Left kidney (tissue), 2 donors: ENCODE measurements around the gene SGF29. TPM values are rescaled to one million over a fixed set of nuclear protein-coding genes. Genes with fewer than 3 reads are reported as not detected.
"Not testable (repeated sequence)": the region's sequence is repeated elsewhere in the genome, so short reads cannot be mapped to it uniquely, and the experiment has no call there.

ENCODE experiments used
- DNase-seq: peaks from one replicate; pipeline ENCODE4 v3.0.0-alpha.2; 2013
- polyA plus RNA-seq: library from polyadenylated mRNA; unstranded; fragments of 120-200 nt; gene quantifications from one replicate; pipeline ENCODE4 v1.2.1, GENCODE V29; 2013; ENCODE audit not compliant: insufficient read length

The SGF29 gene
- polyA plus RNA-seq, 1 donor: 21.4 TPM

DNA sequence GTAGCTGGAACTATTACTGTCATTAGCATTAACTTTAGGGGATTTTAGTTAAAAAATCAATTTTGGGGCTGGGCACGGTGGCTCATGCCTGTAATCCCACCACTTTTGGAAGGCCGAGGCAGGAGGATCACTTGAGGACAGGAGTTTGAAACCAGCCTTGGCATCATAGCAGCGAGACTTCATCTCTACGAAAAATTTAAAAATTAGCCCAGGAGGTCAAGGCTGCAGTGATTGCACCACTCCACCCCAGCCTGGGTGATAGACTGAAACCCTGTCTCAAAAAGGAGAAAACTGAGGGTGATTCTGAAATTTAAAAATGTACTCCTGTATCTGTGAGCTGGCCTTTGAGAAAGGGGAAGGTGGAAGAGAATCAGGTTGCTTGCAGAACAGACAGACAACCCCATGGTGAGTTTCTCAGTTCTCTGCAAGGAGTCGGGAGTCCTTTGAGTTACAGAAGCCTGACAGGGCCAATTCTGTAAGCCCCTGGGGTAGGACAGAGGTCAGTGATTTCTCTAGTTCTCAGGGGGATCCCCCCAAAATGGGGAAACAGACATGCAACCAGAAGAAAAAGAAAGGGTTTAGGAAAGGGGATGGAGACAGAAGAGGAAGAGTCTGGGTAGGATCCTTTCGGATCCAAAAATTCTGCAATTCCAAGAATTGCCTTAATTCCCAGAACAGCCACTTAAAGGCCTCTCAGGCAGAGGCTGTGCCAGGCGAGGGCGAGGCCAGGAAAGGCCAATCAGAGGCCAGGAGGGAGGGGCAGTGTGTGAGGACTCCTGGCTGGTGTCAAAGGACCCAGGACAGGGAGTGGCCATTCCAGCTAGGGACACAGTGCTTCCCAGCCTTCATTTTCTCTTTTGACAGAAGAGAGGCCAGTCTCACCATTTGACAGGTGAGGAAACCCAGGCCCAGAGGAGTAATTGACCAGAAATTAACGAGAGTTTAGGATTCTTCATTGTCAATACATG, 21.7 kb upstream of the SGF29 start:
- DNase-seq: no peak

DNA sequence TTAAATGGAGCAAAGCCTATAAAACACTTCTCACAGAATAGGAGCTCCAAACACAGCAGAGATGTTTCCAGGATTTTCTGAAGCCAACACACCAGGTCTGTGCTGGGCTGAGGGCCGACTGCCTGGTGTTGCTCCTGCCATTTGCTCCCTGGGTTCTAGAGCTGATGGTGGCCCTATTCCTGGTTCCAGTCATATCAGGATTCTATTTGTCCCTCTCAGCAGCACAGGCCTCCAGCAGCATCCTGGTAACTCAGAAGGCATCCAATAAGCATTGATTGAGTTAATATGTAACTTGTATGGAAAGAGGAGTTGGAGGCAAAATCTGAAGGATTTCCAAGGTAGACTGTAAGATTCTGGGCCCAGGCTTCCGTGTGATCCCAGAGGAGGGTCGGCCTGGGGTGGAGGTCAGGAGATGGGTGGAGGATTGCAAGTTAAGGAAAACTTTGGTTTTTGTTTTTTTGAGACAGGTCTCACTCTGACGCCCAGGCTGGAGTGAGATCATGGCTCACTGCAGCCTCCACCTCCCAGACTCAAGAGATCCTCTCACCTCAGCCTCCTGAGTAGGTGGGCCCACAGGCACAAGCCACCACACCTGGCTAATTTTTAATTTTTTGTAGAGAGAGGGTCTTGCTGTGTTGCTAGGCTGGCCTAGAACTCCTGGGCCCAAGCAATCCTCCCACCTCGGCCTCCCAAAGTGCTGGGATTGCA, 20.6 kb upstream of the SGF29 start:
- no peak for DNase-seq

DNA sequence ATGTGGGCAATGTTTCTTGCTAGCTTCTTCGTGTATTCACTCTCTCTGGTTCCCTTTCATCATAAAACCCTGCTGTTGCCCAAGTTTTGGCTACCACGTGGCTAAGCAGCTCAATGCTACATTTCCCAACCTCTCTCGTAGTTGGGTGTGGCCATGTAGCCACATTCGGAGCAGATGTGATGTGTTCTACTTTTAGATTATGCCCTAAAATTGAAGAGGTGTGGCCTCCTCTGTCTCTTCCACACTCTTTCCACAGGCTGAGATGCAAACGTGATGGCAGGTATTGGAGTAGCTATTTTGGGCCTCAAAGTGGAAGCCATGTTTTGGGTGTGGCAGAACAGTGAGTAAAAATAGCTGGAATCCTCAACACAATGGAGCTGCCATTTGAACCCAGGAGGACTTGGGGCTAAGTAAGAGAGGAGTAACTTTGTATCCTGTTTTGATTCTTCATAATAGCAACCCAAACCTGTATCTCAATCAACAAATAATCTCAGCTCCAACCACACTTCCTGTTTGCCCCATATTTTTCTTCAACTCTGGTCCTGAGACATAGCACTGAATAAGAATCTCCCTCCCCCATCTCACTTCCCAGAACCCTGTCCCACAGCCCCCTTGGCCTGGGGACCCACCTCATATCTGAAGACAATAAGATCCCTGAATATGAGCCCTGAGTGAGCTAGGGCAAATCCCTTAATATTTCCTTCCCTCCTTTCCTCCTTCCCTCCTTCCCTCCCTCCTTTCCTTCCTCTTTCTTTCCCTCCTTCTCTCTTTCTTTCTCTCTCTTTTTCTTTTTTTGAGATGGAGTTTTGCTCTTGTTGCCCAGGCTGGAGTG, 19.0 kb upstream of the SGF29 start:
- no peak for DNase-seq

- no peak for DNase-seq
Observed at GRCh38 chr16:28537076-28537475, 16.6 kb upstream of the SGF29 start.

DNA sequence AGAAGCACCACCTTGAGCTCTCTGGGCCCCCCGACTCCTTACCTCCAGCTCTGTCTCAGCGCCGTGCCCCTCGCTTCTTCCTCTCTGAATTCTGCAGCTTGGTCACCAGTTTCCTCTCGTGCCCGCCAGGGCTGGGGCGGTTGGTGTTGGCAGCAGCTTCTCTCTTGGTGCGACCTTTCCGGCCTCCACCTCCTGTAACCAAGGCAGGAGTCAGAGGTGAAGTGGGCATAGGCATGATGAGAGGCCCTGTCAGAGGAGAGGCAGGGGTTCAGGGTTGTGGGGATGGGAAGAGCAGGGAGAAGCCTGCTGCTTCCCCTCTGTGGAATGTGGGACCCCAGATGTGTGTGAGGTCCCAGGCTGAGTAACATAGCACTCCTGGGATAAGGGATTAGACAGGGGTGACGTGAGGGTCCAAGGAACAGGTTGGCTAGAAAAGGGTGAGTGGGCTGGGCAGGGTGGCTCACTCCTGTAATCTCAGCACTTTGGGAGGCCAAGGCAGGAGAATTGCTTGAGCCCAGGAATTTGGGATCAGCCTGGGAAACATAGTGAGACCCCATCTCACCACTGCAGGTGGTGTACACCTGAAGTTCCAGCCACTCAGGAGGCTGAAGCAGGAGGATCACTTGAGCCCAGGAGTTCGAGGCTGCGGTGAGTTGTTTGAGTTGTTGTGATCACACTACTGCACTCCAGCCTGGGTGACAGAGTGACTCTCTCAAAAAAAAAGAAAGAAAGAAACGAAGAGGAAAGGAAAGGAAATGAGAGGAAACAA, 15.6 kb upstream of the SGF29 start:
- DNase-seq: no peak

GRCh38 chr16:28538733-28539596, 14.8 kb upstream of the SGF29 start, which contains the start of gene NUPR1:
NUPR1 (minus strand) TSS chr16:28538974; CDS start chr16:28538907, 67 bp downstream.
- peak; percentile 62 for DNase-seq

GRCh38 chr16:28540346-28540745, 13.4 kb upstream of the SGF29 start:
- no peak for DNase-seq

- no peak for DNase-seq
Observed at GRCh38 chr16:28542646-28543045, 11.1 kb upstream of the SGF29 start.

DNA sequence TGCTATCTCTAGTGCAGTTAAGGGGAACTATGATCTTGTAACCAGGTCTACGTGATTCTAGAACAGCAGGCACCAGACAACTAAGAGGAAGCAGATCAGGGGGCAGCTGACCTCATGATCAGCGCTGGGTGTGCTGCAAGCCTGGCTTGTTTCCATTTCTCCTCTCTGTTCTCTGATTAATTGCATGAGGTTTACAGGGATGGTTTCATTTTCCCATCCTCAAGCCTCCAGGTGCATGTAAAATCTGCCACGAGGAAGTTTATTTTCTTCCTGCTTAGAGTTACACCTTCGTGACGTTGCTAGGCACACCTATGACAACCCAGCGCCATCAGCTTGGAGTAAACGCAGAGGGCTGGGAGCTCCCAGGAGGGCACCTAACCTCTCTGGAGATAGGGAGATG, 10.6 kb upstream of the SGF29 start:
- no peak for DNase-seq

DNA sequence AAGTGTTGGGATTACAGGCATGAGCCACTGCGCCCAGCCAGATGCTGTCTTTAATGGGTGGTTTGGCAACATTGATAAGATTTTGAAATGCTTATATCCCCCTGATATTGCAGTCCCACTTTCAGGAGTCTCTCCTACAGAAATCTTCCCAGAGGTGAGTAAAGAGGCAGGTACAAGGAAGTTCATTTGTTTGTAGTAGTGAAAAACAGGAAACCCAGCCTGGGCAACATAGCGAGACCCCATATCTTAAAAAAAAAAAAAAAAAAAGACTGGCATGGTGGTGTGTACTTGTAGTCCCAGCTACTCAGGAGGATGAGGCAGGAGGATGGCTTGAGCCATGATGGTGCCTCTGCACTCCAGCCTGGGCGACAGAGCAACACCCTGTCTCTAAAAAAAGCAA, 8.7 kb upstream of the SGF29 start:
- DNase-seq: no peak

GRCh38 chr16:28545964-28546363, 7.8 kb upstream of the SGF29 start:
- DNase-seq: not testable (repeated sequence)

- no peak for DNase-seq
Observed at GRCh38 chr16:28546626-28547025, 7.1 kb upstream of the SGF29 start.

- DNase-seq: no peak
Observed at GRCh38 chr16:28548306-28548802, 5.4 kb upstream of the SGF29 start.

- DNase-seq: no peak
Observed at GRCh38 chr16:28549301-28549899, 4.3 kb upstream of the SGF29 start.

DNA sequence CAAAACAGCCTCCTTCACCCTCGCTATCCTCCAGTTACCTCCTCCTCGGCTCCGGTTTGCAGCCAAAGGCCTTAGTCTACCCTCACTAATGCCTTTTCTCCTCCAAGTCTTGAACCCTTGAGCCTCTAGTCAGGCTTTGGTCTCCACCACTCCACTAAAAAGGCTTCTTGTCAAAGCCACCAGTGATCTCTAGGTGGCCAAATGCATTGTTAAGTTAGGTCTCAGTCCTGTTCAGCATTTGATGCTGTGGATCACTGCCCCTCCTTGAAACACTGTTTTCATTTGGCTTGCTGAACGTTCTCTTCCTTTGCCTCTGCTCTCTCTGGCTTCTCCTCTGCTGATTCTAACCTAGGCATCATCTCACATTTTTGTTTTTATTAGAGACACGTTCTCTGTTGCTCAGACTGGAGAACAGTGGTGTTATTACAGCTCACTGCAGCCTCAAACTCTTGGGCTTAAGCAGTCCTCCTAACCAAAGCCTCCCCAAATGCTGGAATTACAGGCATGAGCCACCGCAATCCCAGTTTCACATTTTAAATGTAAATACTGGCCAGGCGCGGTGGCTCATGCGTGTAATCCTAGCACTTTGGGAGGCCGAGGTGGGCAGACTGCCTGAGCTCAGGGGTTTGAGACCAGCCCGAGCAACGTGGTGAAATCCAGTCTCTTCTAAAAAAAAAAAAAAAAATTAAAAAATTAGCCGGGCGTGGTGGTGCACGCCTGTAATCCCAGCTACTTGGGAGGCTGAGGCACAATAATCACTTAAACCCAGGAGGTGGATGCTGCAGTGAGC, 1.1 kb downstream of the SGF29 start:
- no peak for DNase-seq

DNA sequence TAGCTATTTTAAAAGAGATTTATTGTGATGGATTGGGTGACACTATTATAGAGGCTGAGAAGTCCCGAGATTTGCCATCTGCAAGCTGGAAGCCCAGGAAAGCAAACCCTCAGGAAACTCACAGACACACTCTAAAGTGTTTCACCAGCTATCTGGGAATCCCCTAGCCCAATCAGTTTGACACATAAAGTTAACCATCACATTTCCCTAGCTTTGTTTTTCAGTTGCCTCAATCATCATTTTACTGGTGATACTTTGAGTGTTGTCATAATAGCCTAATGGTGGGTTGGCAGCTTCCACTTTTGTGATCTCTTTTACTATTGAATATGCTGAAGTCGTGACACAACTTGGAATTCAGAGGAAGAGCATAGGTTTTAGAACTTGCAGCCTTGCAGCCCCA, 1.8 kb downstream of the SGF29 start:
- no peak for DNase-seq

DNA sequence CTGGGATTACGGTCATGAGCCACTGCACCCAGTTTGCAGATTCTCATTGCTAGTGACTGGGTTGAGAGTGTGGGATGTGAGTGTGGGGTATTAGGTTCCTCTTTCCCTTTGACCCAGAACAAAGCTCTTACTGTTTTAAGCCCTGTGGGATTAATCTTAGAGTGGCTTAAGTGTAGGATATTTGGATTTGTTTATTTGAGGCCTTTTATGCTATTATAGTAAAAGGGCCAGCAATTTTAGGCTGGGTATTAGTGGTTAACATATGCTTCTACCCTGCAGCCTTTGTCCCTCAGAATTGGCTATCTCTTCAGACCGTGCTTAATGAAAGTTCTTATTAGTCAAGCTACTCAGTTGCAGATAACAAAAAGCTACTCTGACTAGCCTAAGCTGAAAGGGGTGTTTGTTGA, 3.2 kb downstream of the SGF29 start:
- DNase-seq: no peak

DNA sequence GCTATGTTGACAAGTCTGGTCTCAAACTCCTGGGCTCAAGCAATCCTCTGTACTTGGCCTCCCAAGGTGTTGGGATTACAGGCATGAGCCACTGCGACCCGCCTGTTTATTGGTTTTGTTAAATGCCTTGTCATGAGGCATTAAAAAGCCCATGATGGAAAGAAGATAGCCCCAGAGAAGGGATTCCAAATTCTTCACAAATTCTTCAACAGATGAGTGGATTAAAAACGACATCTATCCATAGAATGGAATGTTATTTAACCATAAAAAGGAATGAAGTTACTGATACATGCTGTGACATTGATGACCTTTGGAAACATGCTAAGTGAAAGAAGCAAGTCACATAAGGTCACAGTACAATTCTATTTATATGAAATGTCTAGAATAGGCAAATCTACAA, 4.7 kb downstream of the SGF29 start:
- no peak for DNase-seq
